Panc1 (cell line): ENCODE data around the gene PTH2. TPM values are rescaled to one million over a fixed set of nuclear protein-coding genes. Genes with fewer than 3 reads are reported as not detected.

Source experiments
- ATAC-seq: fragments of 200-7000 bp; cut with Tn5 transposase; 2 replicates; pipeline ENCODE4 v1.9.1; 2020; ENCODE audit warnings: mild to moderate bottlenecking, moderate library complexity
- BruUV-seq: library from RNA; stranded (reverse); fragments of 400-500 nt; replicated peaks from 2 replicates; lab custom pipeline; 2021; lab: Mats Ljungman, UMichigan
- CTCF ChIA-PET: fragments of 300-600 bp; sonication (Branson Sonifier 250); formaldehyde crosslinking; loops from one replicate; lab custom pipeline; 2022; ENCODE audit warnings: antibody characterized with exemption; lab: Charles Lee
- POLR2A ChIA-PET: fragments of 300-600 bp; sonication (Branson Sonifier 250); formaldehyde crosslinking; loops from one replicate; lab custom pipeline; 2022; ENCODE audit warnings: antibody characterized with exemption; lab: Charles Lee
- DNase-seq: peaks from one replicate; pipeline ENCODE4 v3.0.0-alpha.2; 2010; ENCODE audit warnings: low read depth, low spot score
- H3K27ac ChIP-seq: 2 replicates; pipeline ENCODE4 v1.5.1; 2011; ENCODE audit warnings: mild to moderate bottlenecking, low read length, inconsistent platforms
- H3K27me3 ChIP-seq: fragments of 200-500 bp; sonication (Bioruptor generic); 2 replicates; pipeline ENCODE4 v1.6.0; 2014; ENCODE audit warnings: low read length, inconsistent platforms; ENCODE audit not compliant: control insufficient read depth, insufficient read depth
- H3K36me3 ChIP-seq: fragments of 200-500 bp; sonication (Bioruptor generic); 2 replicates; pipeline ENCODE4 v1.5.1; 2014; ENCODE audit warnings: inconsistent platforms, mild to moderate bottlenecking, low read length, moderate library complexity; ENCODE audit not compliant: control insufficient read depth, insufficient read depth
- H3K4me1 ChIP-seq: 2 replicates; pipeline ENCODE4 v1.5.1; 2011; ENCODE audit warnings: inconsistent platforms, mild to moderate bottlenecking, low read length, moderate library complexity; ENCODE audit not compliant: control insufficient read depth, insufficient read depth
- H3K4me3 ChIP-seq, 2 experiments: 2 replicates each; pipeline ENCODE4 v1.5.1; 2011 to 2012; ENCODE audit warnings: low read depth in 2 of 2, low read length in 2 of 2, mild to moderate bottlenecking in 2 of 2, inconsistent platforms in 1 of 2, moderate library complexity in 1 of 2
- H3K9me3 ChIP-seq: fragments of 200-500 bp; sonication (Bioruptor generic); 2 replicates; pipeline ENCODE4 v1.5.1; 2014; ENCODE audit warnings: low read depth, mild to moderate bottlenecking, inconsistent platforms, low read length, moderate library complexity; ENCODE audit not compliant: control insufficient read depth, insufficient read depth
- POLR2AphosphoS5 ChIP-seq: IDR thresholded peaks from 2 replicates; pipeline ENCODE4 v1.6.1; 2012; ENCODE audit warnings: mild to moderate bottlenecking, low read depth, low read length, moderate library complexity
- SIN3A ChIP-seq: IDR thresholded peaks from 2 replicates; pipeline ENCODE4 v1.6.1; 2012; ENCODE audit warnings: low read depth, mild to moderate bottlenecking, low read length, moderate library complexity, borderline replicate concordance; ENCODE audit not compliant: insufficient read depth
- TCF7L2 ChIP-seq: IDR thresholded peaks from 2 replicates; pipeline ENCODE4 v1.6.1; 2011; ENCODE audit warnings: mild to moderate bottlenecking, low read depth, low read length, inconsistent platforms
- in situ Hi-C: cut with HindIII; loops from 2 replicates; pipeline ENCODE4 v1.10.0; 2016; ENCODE audit warnings: low sequenced_read_pairs, low pct_unique_long_range_greater_than_20kb
- intact Hi-C: fragments of 100-400 bp; cut with micrococcal nuclease; formaldehyde crosslinking; loops from one replicate; pipeline ENCODE4 v1.10.0; 2022; ENCODE audit not compliant: unreplicated experiment
- total RNA-seq: library from RNA; stranded (reverse); gene quantifications from one replicate; pipeline ENCODE4 v1.2.1, GENCODE V29; 2021; ENCODE audit not compliant: unreplicated experiment
- TF ChIP-seq, protein P1 (sequence below), 2 experiments: IDR thresholded peaks; 2 replicates each; pipeline ENCODE4 v1.6.1; 2011 to 2012; ENCODE audit warnings: low read depth in 2 of 2, control low read depth in 1 of 2, low read length in 1 of 2, mild to moderate bottlenecking in 1 of 2, moderate library complexity in 1 of 2; ENCODE audit not compliant: insufficient read depth in 1 of 2
- TF ChIP-seq, protein P2 (sequence below): fragments of 450-650 bp; IDR thresholded peaks from 2 replicates; pipeline ENCODE4 v1.5.1; 2017; ENCODE audit warnings: mild to moderate bottlenecking

PTH2 gene
- total RNA-seq, 1 experiment from 2014 or later = not detected

DNA sequence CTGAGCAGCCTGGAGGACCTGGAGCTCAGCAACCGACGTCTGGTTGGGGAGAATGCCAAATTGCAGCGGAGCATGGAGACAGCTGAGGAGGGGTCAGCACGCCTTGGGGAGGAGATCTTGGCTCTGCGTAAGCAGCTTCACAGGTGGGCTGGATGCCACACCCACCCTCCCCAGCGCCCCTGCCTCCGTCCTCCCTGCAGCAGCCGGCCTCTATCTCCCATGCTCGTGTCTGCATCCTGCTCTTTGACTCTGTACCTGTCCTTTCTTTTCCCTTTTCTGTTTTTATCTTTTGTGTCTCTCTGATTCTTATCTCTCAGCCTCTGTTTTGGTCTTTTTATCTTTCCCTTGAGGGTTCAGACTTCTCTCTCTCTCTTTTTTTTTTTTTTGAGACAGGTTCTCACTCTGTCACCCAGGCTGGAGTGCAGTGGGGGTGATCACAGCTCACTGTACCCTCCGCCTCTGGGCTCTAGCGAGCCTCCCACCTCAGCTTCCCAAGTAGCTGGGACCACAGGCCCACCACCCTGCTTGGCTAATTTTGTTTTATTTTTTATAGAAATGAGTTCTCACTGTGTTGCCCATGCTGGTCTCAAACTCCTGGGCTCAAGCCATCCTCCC lies 25.1 kb downstream of the PTH2 start:
- BruUV-seq = no TSS peak
- in situ Hi-C loops (no loop called here), intact Hi-C loops (no loop called here)
- ATAC-seq (no peak), DNase-seq (no peak)
- CTCF ChIA-PET = interaction anchor here (0.6 kb wide), 1 partner anchor 12 kb away, joined by 6 read pairs; no protein-coding TSS in a partner anchor
- no peak overlapping the region for H3K4me3 ChIP-seq
- H3K4me1 ChIP-seq = no peaks in the 10 kb centered on the region
- POLR2A ChIA-PET = no interaction called here
- H3K36me3 ChIP-seq = no peaks in the 10 kb centered on the region
- no peaks in the 10 kb centered on the region for H3K27me3 ChIP-seq
- TF ChIP-seq TCF7L2 = no peak
- TF ChIP-seq, protein P1, sequence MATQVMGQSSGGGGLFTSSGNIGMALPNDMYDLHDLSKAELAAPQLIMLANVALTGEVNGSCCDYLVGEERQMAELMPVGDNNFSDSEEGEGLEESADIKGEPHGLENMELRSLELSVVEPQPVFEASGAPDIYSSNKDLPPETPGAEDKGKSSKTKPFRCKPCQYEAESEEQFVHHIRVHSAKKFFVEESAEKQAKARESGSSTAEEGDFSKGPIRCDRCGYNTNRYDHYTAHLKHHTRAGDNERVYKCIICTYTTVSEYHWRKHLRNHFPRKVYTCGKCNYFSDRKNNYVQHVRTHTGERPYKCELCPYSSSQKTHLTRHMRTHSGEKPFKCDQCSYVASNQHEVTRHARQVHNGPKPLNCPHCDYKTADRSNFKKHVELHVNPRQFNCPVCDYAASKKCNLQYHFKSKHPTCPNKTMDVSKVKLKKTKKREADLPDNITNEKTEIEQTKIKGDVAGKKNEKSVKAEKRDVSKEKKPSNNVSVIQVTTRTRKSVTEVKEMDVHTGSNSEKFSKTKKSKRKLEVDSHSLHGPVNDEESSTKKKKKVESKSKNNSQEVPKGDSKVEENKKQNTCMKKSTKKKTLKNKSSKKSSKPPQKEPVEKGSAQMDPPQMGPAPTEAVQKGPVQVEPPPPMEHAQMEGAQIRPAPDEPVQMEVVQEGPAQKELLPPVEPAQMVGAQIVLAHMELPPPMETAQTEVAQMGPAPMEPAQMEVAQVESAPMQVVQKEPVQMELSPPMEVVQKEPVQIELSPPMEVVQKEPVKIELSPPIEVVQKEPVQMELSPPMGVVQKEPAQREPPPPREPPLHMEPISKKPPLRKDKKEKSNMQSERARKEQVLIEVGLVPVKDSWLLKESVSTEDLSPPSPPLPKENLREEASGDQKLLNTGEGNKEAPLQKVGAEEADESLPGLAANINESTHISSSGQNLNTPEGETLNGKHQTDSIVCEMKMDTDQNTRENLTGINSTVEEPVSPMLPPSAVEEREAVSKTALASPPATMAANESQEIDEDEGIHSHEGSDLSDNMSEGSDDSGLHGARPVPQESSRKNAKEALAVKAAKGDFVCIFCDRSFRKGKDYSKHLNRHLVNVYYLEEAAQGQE (IDR thresholded peaks at IDR 0.05; ENCODE audit: insufficient read depth in 1 of 2, low read depth in 2 of 2, low read length in 1 of 2) = no peak
- TF ChIP-seq, protein P2, sequence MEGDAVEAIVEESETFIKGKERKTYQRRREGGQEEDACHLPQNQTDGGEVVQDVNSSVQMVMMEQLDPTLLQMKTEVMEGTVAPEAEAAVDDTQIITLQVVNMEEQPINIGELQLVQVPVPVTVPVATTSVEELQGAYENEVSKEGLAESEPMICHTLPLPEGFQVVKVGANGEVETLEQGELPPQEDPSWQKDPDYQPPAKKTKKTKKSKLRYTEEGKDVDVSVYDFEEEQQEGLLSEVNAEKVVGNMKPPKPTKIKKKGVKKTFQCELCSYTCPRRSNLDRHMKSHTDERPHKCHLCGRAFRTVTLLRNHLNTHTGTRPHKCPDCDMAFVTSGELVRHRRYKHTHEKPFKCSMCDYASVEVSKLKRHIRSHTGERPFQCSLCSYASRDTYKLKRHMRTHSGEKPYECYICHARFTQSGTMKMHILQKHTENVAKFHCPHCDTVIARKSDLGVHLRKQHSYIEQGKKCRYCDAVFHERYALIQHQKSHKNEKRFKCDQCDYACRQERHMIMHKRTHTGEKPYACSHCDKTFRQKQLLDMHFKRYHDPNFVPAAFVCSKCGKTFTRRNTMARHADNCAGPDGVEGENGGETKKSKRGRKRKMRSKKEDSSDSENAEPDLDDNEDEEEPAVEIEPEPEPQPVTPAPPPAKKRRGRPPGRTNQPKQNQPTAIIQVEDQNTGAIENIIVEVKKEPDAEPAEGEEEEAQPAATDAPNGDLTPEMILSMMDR = no peak
- no peak for TF ChIP-seq POLR2AphosphoS5
- no peak for TF ChIP-seq SIN3A
- no peaks in the 10 kb centered on the region for H3K9me3 ChIP-seq
- H3K27ac ChIP-seq = no peak overlapping the region

DNA sequence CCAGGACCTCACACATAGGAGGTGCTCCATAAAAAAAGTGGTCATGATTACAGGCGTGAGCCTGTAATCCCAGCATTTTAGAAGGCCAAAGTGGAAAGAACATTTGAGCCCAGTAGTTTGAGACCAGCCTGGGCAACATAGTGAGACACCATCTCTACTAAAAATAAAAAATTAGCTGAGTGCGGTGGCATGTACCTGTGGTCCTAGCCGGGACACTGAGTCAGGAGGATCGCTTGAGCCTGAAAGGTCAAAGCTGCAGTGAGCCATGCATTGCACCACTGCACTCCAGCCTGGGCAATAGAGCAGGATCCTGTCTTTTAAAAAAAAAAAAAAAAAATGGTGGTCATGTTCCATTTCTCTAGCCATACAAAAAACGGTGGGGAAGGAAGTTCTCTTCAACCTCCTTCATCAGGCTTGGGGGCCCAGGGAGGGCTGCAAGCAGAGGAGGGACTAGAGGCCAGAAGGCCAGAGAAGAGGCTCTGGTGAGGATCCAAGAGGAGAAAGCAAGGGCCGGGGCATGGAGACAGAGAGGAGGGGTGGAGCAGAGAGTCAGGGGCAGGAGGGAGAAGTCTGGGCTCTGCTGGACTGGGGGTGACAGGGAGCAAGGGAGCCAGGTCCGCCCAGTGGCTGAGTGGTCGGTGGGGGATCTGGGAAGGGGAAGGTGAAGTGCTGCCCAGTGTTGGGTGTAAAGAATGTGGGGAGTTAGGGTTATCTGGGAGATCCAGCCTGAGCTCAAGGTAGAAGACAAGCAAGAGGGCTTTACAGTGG lies 26.3 kb downstream of the PTH2 start:
- intact Hi-C loops = no loop called here
- Histone ChIP-seq H3K4me1 (no peaks in the 10 kb centered on the region), H3K27me3 (no peaks in the 10 kb centered on the region), H3K9me3 (no peaks in the 10 kb centered on the region), H3K27ac (no peak overlapping the region), H3K36me3 (no peaks in the 10 kb centered on the region), H3K4me3 (no peak overlapping the region)
- no TSS peak for BruUV-seq
- ChIA-PET CTCF (no interaction called here), POLR2A (no interaction called here)
- TF ChIP-seq POLR2AphosphoS5 (no peak), SIN3A (no peak), TCF7L2 (no peak)
- TF ChIP-seq, protein P1 (IDR thresholded peaks at IDR 0.05; ENCODE audit: insufficient read depth in 1 of 2, low read depth in 2 of 2, low read length in 1 of 2) = no peak
- TF ChIP-seq, protein P2 = no peak
- no peak for DNase-seq
- in situ Hi-C loops = no loop called here
- ATAC-seq = no peak
